ENCODE measurements around the gene GARNL3. TPM values are rescaled to one million over a fixed set of nuclear protein-coding genes. Genes with fewer than 3 reads are reported as not detected.
A peak's percentile ranks its signal among the peaks of the same experiment; 100 is the strongest.

GARNL3 gene
- total RNA-seq, 1 donor from 2014 or later, result 10.4 TPM

GRCh38 chr9:127353882-127354281 is 89.3 kb downstream of the GARNL3 start:
- DNase-seq (ENCODE audit: low read depth), result no peak
- TF ChIP-seq CTCF (conservative IDR thresholded peaks at IDR 0.05; ENCODE audit: low read depth, low read length), result no peak
- H3K4me3 ChIP-seq (ENCODE audit: low read depth, low read length), result no peak overlapping the region

GRCh38 chr9:127356906-127357305 is 92.3 kb downstream of the GARNL3 start:
- DNase-seq (ENCODE audit: low read depth), result no peak
- H3K4me3 ChIP-seq (ENCODE audit: low read depth, low read length), result no peak overlapping the region
- no peak for TF ChIP-seq CTCF (conservative IDR thresholded peaks at IDR 0.05; ENCODE audit: low read depth, low read length)

GRCh38 chr9:127358023-127358535 is 93.5 kb downstream of the GARNL3 start:
- no peak for DNase-seq (ENCODE audit: low read depth)
- no peak overlapping the region for H3K4me3 ChIP-seq (ENCODE audit: low read depth, low read length)
- no peak for TF ChIP-seq CTCF (conservative IDR thresholded peaks at IDR 0.05; ENCODE audit: low read depth, low read length)

GRCh38 chr9:127358770-127359169 is 94.2 kb downstream of the GARNL3 start:
- no peak overlapping the region for H3K4me3 ChIP-seq (ENCODE audit: low read depth, low read length)
- no peak for TF ChIP-seq CTCF (conservative IDR thresholded peaks at IDR 0.05; ENCODE audit: low read depth, low read length)
- no peak for DNase-seq (ENCODE audit: low read depth)

- no peak overlapping the region for H3K4me3 ChIP-seq (ENCODE audit: low read depth, low read length)
- no peak for DNase-seq (ENCODE audit: low read depth)
- TF ChIP-seq CTCF (conservative IDR thresholded peaks at IDR 0.05; ENCODE audit: low read depth, low read length), result no peak
Observed at GRCh38 chr9:127360250-127360649, 95.7 kb downstream of the GARNL3 start.

GRCh38 chr9:127360829-127361228 is 96.3 kb downstream of the GARNL3 start:
- DNase-seq (ENCODE audit: low read depth), result no peak
- TF ChIP-seq CTCF (conservative IDR thresholded peaks at IDR 0.05; ENCODE audit: low read depth, low read length), result peak; percentile 14
- no peak overlapping the region for H3K4me3 ChIP-seq (ENCODE audit: low read depth, low read length)

GRCh38 chr9:127361561-127361960 is 97.0 kb downstream of the GARNL3 start:
- no peak overlapping the region for H3K4me3 ChIP-seq (ENCODE audit: low read depth, low read length)
- no peak for DNase-seq (ENCODE audit: low read depth)
- TF ChIP-seq CTCF (conservative IDR thresholded peaks at IDR 0.05; ENCODE audit: low read depth, low read length), result no peak
